Caco-2 (cell line): ENCODE measurements around the gene COL8A1. TPM values are rescaled to one million over a fixed set of nuclear protein-coding genes. Genes with fewer than 3 reads are reported as not detected.

Source experiments
- BruUV-seq: library from RNA; stranded (reverse); fragments of 400-500 nt; replicated peaks from 2 replicates; lab custom pipeline; 2021; lab: Mats Ljungman, UMichigan
- CTCF ChIA-PET: fragments of 300-600 bp; sonication (Branson Sonifier 250); formaldehyde crosslinking; loops from one replicate; lab custom pipeline; 2022; ENCODE audit warnings: antibody characterized with exemption; lab: Charles Lee
- POLR2A ChIA-PET: fragments of 300-600 bp; sonication (Branson Sonifier 250); formaldehyde crosslinking; loops from one replicate; lab custom pipeline; 2022; ENCODE audit warnings: antibody characterized with exemption; lab: Charles Lee
- DNase-seq, 2 experiments: peaks; one replicate each; pipeline versions ENCODE4 v3.0.0 to v3.0.0-alpha.2; 2020 to 2022
- H3K27me3 ChIP-seq: replicated peaks from 2 replicates; pipeline ENCODE4 v1.6.0; 2011; ENCODE audit warnings: low read length; ENCODE audit not compliant: control insufficient read depth, insufficient read depth
- H3K36me3 ChIP-seq: 2 replicates; pipeline ENCODE4 v1.5.1; 2011; ENCODE audit warnings: low read length; ENCODE audit not compliant: control insufficient read depth, insufficient read depth
- H3K4me1 ChIP-seq: fragments of 250-450 bp; sonication (Bioruptor Pico); 2 replicates; pipeline ENCODE4 v1.5.1; 2020; ENCODE audit warnings: mild to moderate bottlenecking
- H3K4me3 ChIP-seq: 2 replicates; pipeline ENCODE4 v1.5.1; 2011; ENCODE audit warnings: low read depth, mild to moderate bottlenecking, control low read depth, low read length
- H3K9me3 ChIP-seq: fragments of 250-450 bp; sonication (Bioruptor Pico); 2 replicates; pipeline ENCODE4 v1.5.1; 2020; ENCODE audit warnings: mild to moderate bottlenecking, moderate library complexity
- H3K27ac Mint-ChIP-seq: one replicate; pipeline ENCODE4 v1.8.0; 2022; ENCODE audit warnings: mixed read lengths; ENCODE audit not compliant: unreplicated experiment
- H3K27me3 Mint-ChIP-seq: one replicate; pipeline ENCODE4 v1.8.0; 2022; ENCODE audit warnings: mixed read lengths; ENCODE audit not compliant: insufficient read depth, unreplicated experiment
- H3K36me3 Mint-ChIP-seq: one replicate; pipeline ENCODE4 v1.8.0; 2022; ENCODE audit warnings: mild to moderate bottlenecking, mixed read lengths; ENCODE audit not compliant: insufficient read depth, unreplicated experiment
- H3K4me1 Mint-ChIP-seq: one replicate; pipeline ENCODE4 v1.8.0; 2022; ENCODE audit warnings: low read depth, mixed read lengths; ENCODE audit not compliant: unreplicated experiment
- H3K4me3 Mint-ChIP-seq: one replicate; pipeline ENCODE4 v1.8.0; 2022; ENCODE audit warnings: mild to moderate bottlenecking, moderate library complexity, mixed read lengths; ENCODE audit not compliant: unreplicated experiment
- H3K9me3 Mint-ChIP-seq: one replicate; pipeline ENCODE4 v1.8.0; 2022; ENCODE audit warnings: mixed read lengths; ENCODE audit not compliant: unreplicated experiment
- CTCF ChIP-seq, 2 experiments: fragments of 200-600 bp in 1 of 2; IDR thresholded peaks; 1 replicate in 1 of 2; 2 replicates in 1 of 2; pipeline versions ENCODE4 v1.5.1 to v1.8.0; 2011 to 2022; ENCODE audit warnings: antibody characterized with exemption in 1 of 2, control low read depth in 1 of 2, inconsistent platforms in 1 of 2, low read depth in 1 of 2, low read length in 1 of 2, mild to moderate bottlenecking in 1 of 2, moderate library complexity in 1 of 2; ENCODE audit not compliant: insufficient read depth in 1 of 2, severe bottlenecking in 1 of 2, unreplicated experiment in 1 of 2
- intact Hi-C: fragments of 100-400 bp; cut with micrococcal nuclease; formaldehyde crosslinking; loops from one replicate; pipeline ENCODE4 v1.10.0; 2022; ENCODE audit not compliant: unreplicated experiment
- total RNA-seq: library from RNA; stranded (reverse); gene quantifications from 2 replicates; pipeline ENCODE4 v1.2.3, GENCODE V29; 2022

The COL8A1 gene
- total RNA-seq, 1 experiment from 2014 or later = not detected

GRCh38 chr3:99648516-99648915 lies 10.1 kb downstream of the COL8A1 start:
- Mint-ChIP-seq H3K27ac (no peak overlapping the region), H3K4me1 (peaks cover 10% of the 10 kb centered on the region), H3K36me3 (no peaks in the 10 kb centered on the region), H3K9me3 (no peaks in the 10 kb centered on the region), H3K27me3 (peaks cover 2% of the 10 kb centered on the region), H3K4me3 (no peak overlapping the region)
- ChIA-PET CTCF (no interaction called here), POLR2A (no interaction called here)
- Histone ChIP-seq H3K9me3 (no peaks in the 10 kb centered on the region), H3K4me1 (peaks cover 24% of the 10 kb centered on the region; the same call in 1 of the 2 replicates), H3K4me3 (no peak overlapping the region), H3K27me3 (no peaks in the 10 kb centered on the region), H3K36me3 (no peaks in the 10 kb centered on the region)
- intact Hi-C loops = no loop called here
- no peak for DNase-seq
- no TSS peak for BruUV-seq
- no peak for TF ChIP-seq CTCF (IDR thresholded peaks at IDR 0.05; ENCODE audit: insufficient read depth in 1 of 2, low read depth in 1 of 2, low read length in 1 of 2, severe bottlenecking in 1 of 2, unreplicated experiment in 1 of 2)

GRCh38 chr3:99651531-99651930 lies 13.1 kb downstream of the COL8A1 start:
- Histone ChIP-seq H3K9me3 (no peaks in the 10 kb centered on the region), H3K4me3 (no peak overlapping the region), H3K4me1 (peaks cover 24% of the 10 kb centered on the region; the same call in 1 of the 2 replicates), H3K27me3 (no peaks in the 10 kb centered on the region), H3K36me3 (no peaks in the 10 kb centered on the region)
- Mint-ChIP-seq H3K27me3 (no peaks in the 10 kb centered on the region), H3K4me1 (peaks cover 10% of the 10 kb centered on the region), H3K9me3 (no peaks in the 10 kb centered on the region), H3K4me3 (no peak overlapping the region), H3K36me3 (no peaks in the 10 kb centered on the region), H3K27ac (no peak overlapping the region)
- no TSS peak for BruUV-seq
- DNase-seq = no peak
- CTCF ChIA-PET = no interaction called here
- no peak for TF ChIP-seq CTCF (IDR thresholded peaks at IDR 0.05; ENCODE audit: insufficient read depth in 1 of 2, low read depth in 1 of 2, low read length in 1 of 2, severe bottlenecking in 1 of 2, unreplicated experiment in 1 of 2)
- POLR2A ChIA-PET = no interaction called here
- intact Hi-C loops = no loop called here

GRCh38 chr3:99656624-99657023 lies 18.2 kb downstream of the COL8A1 start:
- ChIA-PET CTCF (no interaction called here), POLR2A (no interaction called here)
- intact Hi-C loops = no loop called here
- no peak overlapping the region for H3K27ac Mint-ChIP-seq
- no peak overlapping the region for H3K4me3 Mint-ChIP-seq
- no TSS peak for BruUV-seq
- H3K4me1 Mint-ChIP-seq = no peaks in the 10 kb centered on the region
- Histone ChIP-seq H3K36me3 (no peaks in the 10 kb centered on the region), H3K4me3 (no peak overlapping the region), H3K4me1 (peaks cover 1% of the 10 kb centered on the region; the same call in 1 of the 2 replicates), H3K27me3 (no peaks in the 10 kb centered on the region), H3K9me3 (no peaks in the 10 kb centered on the region)
- DNase-seq = no peak
- peaks cover under 1% of the 10 kb centered on the region for H3K27me3 Mint-ChIP-seq
- no peak for TF ChIP-seq CTCF (IDR thresholded peaks at IDR 0.05; ENCODE audit: insufficient read depth in 1 of 2, low read depth in 1 of 2, low read length in 1 of 2, severe bottlenecking in 1 of 2, unreplicated experiment in 1 of 2)
- no peaks in the 10 kb centered on the region for H3K9me3 Mint-ChIP-seq
- H3K36me3 Mint-ChIP-seq = no peaks in the 10 kb centered on the region
